ENCODE results near the gene USP6NL.
"Not testable (repeated sequence)": the region's sequence is repeated elsewhere in the genome, so short reads cannot be mapped to it uniquely, and the experiment has no call there.

Gene USP6NL

DNA sequence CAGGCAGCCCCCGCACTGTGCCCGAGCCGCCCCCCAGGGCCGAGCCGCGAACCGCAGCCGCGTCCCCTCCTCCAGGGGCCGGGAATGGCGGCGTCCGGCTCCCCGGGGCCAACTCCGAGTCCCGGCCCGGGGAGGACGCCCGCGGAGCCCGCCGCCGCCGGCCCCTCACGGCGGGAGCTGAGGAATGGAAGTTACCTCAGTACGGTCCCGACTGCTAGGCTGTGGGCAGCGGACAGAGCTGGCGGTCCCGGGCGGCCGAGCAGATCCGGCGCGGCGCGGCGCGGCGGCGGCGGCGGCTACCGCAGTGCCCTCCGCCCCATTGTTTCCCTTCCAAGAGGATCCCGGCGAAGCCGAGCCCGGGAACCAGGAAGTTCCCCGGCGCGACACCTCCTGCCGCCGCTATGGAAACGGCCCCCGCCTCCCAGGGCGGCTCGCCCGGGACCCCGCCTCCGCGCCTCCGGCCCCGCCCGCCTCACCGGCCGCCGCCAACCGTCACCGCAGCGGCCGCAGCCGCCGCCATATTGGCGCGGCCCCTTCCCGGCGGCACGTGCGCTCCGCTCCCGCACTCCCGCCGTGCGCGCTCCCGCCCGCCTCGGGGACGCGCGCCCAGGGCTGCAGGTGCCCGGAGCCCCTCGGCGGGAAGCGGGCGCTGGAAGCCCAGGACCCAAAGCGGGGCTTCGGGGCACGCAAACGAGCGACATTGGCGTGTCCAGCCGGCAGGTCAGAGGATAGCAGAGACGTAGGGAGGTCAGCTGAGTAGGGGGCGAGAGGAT lies at the start of gene USP6NL:
Gene USP6NL, minus strand, starts transcription at position 403 of the 773 bp plus-strand sequence. CDS start 14,016 bp downstream, outside the sequence.
- DNase-seq = peak; percentile 81

GRCh38 chr10:11658801-11659368 lies 47.4 kb upstream of the USP6NL start:
- no peak for DNase-seq

DNA sequence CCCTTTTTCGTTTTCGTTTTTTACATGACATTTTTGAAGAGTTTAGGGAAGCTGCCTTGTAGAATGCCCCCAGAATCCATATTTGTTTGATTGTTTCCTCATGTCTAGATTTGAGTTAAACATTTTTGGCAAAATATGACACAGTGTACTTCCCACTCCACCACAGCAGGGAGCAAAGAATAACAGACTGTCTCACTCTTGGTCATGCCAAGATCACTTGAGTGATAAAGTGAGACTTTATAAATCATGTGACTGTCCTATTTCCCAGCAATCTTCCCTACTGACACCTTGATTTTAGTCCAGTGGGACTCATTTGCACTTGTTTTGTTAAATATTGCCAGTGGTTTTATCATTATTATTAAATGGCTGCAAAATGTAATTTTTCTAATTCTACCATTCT lies 44.4 kb upstream of the USP6NL start:
- no peak for DNase-seq

DNA sequence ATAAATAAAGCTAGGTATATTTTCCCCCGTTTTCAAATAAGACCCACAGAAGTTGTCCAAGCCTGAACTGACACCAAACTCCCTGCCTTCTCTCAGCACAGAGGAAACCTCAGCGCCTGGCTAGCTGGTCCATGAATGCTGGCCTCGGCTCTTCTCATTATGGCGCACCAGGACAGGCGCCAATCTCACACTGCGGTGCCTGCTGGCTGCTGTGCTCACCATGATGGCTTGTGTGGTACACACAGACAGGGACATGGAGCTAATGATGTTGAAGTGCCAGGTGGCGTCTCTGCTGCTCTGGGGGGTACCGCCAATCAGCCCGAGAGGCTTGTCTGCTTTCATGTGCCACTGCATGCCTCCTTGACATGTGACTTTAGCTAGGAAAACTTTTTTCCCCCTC lies 43.2 kb upstream of the USP6NL start:
- DNase-seq = peak; percentile 38

GRCh38 chr10:11653758-11654471 lies 42.5 kb upstream of the USP6NL start:
- DNase-seq = no peak

DNA sequence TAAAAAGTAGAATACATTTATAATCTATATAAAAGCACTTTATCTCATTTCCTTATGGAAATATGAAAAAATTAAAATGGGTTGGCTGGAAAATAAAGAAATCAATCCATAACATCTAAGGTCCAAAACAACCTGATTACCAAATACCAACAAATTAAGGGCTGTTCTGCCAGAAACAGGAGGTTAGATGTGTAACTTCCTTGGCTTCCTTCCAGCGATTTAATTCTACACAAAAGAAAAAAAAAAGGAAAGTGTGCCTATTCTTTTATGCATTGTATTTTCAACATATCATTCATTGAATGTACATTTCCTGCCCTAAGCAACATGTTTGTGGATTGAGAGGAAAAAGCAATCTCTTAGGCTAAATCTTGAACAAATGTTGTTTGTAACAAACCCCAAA lies 36.2 kb upstream of the USP6NL start:
- DNase-seq = peak; percentile 12

- peak; percentile 61 for DNase-seq
Observed at GRCh38 chr10:11646450-11646849, 35.0 kb upstream of the USP6NL start.

DNA sequence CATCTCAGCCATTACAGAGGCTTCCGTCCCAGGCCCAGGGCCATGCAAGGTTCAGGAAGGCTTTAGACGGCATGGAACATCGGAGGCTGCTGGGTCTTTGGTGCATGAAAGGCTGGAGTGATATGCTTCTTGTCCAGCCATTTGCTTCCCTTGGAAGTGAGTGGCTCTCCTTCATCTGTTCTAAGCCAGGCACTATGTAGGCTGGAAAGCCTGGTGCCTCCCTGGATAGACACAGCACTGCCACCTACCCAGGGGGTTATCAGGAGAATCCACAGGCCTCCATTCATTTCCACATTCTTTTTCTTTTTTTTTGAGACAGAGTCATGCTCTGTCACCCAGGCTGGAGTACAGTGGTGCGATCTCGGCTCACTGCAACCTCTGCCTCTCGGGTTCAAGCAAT lies 31.6 kb upstream of the USP6NL start:
- DNase-seq = no peak

DNA sequence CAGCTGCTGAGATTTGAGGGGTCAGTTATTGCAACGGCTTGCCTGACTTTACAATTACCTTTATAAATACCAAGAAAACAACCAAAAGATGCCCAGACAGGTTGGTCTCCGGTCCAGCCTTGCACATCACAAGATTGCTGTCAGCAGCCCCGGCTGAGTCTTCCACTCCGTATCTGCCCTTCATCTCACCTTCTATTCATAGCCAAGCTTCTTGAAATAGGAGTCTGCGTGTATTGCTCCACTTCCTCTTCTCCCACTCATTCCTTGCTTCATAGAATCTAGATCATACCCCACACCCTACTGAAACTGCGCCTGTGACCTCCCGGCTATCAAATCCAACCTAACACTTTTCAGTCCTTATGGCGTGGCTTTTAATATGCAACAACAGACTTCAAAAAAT lies 31.1 kb upstream of the USP6NL start:
- DNase-seq = no peak

GRCh38 chr10:11639849-11640764 lies 28.7 kb upstream of the USP6NL start:
- DNase-seq = no peak

- DNase-seq = no peak
Observed at GRCh38 chr10:11639362-11639761, 27.9 kb upstream of the USP6NL start.

DNA sequence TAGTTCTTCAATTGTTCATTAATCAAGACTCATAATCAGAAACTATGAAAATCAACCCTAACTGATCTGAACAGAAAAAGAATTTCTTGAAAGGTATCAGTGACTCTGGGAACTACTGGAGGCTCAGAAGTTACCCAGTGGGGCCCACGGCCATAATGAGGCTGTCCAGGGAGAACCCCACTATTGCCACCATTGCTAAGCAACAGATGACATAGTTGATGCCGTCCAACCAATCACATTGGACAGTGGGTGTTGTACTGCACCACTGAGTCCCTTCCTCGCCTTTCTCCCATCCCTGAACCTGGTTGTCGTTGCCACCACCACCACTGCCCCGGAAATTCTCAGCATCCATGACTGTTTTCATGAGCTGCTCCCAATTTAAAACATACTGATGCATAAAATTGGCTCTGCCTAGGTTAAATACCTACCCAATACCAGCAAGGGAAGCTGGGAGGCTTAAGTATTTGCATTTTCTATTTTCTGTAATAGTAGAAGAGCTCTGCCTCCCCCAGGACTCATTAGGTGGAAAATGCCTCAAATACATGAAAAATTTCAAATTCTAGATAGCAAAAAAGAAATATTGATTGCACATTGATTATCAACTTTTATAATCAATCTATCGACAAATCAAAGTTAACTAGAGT lies 26.7 kb upstream of the USP6NL start:
- DNase-seq = no peak

- no peak for DNase-seq
Observed at GRCh38 chr10:11636697-11637303, 25.4 kb upstream of the USP6NL start.

DNA sequence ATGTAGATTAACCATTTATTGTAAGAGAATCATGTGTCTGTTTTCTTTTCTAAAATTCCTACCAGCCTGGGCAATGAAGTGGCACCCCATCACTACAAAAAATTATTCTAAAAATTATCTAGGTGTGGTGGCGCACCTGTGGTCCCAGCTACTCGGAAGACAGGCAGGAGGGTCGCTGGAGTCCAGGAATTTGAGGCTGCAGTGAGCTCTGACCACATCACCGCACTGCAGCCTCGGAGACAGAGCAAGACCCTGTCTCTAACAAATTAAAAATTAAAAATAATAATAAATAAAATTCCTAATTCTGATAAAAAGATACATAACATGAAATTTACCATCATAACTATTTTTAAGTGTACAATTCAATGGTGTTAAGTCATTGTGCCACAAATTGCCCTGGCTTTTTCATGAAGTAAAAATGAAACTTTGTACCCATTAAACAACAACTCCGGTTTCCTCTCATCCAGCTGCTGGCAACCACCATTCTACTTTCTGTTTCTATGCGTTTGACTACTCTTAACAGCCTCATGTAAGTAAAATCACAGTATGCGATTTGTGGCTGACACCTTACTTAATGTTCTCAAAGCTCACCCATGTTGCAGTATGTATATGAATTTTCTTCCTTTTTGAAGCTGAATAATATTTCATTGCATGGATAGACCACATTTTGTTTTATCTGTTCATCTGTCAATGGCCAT lies 20.6 kb upstream of the USP6NL start:
- DNase-seq = peak; percentile 83

DNA sequence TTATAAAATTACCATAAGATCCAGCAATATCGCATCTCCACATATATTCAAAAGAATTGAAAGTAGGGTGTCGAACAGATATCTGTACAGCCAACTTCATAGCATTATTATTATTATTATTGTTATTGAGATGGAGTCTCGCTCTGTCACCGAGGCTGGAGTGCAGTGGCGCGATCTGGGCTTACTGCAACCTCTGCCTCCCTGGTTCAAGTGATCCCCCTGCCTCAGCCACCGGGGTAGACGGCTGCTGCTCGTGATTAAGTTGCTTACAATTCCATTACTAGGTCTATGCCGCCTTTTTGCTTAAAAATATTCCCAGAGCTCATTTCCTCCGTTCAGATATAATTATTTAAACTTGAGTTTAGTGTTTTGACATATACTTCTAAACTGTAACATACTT lies 19.8 kb upstream of the USP6NL start:
- no peak for DNase-seq

DNA sequence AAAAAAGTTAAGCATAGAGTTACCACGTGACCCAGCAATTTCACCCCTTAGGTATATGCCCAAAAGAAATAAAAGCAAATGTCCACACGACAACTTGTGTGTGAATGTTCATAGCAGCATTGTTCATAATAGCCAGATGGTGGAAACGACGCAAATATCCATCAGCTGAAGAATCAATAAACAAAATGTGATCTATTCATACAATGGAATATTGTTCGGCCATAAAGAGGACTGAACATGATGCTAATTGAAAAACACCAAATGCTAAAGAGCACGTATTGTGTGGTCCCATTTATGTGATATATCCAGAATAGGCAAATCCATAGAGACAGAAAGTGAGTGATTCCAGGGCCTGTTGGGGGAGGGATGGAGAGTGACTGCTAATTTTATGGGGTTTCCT lies 18.3 kb upstream of the USP6NL start:
- no peak for DNase-seq

DNA sequence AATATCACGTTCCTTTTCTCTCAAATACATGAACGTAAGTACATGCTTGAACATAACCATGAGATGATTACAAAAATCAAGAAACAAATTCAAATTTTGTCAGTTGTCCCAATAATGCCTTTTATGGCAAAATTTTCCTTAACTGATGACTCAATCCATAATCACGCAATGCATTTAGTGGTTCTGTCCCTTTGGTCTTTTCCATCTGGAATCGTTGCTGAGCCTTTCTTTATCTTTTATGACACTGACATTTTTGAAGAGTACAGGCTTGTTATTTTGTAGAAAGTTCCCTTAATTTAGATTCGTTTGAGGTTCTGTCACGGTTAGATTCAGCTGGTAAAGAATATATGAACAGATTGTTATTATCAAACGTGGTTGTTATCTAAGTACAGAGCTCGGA lies 16.5 kb upstream of the USP6NL start:
- DNase-seq = not testable (repeated sequence)

DNA sequence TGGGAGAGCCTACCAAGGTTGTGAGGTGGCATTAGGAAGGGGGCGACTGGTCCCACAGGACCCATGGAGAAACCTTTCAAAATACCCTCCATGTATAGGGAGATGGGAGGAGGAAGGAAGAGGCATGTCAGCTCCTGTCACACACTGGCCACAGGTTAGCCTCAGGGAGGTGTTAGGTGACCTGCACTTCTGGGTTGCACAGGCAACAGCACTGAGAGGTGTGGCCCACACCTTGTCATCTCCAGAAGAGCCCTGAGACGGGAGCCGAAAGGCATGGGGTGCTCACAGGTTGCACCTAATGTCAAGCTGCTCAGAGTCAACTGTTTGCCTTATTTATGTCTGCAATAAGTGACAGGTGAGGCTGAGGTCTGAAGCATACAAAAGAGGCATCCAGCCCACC lies 14.6 kb upstream of the USP6NL start:
- DNase-seq = no peak

- peak; percentile 74 for DNase-seq
Observed at GRCh38 chr10:11625019-11625735, 13.7 kb upstream of the USP6NL start.

DNA sequence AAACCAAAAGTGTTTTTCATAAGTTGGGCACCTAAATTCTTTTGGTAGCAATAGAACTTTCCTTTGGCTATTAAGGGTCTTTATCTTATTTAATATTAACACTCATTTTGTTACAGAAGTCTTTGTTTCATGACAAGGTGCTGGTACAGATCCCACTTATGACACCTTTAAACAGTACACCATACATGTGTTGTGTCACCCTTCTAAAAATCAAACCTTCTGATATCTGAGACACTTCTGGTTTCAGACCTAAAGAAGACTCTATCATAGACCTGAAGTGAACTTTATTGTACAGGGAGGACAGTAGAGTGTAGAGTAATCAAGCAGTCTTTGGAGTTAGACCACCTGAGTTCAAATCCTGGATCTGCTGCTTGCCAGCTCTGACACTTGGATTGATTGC lies 5.8 kb upstream of the USP6NL start:
- DNase-seq = no peak

- no peak for DNase-seq
Observed at GRCh38 chr10:11616021-11616420, 4.6 kb upstream of the USP6NL start.

Data from RPMI8226 (cell line).